GM12878 (cell line): ENCODE measurements around the gene MFSD11. TPM values are rescaled to one million over a fixed set of nuclear protein-coding genes. Genes with fewer than 3 reads are reported as not detected.
A peak's percentile ranks its signal among the peaks of the same experiment; 100 is the strongest.

Experiments used
- ATAC-seq: fragments of 200-7000 bp; cut with Tn5 transposase; 3 replicates; pipeline ENCODE4 v1.9.1; 2020; ENCODE audit warnings: mild to moderate bottlenecking, moderate library complexity
- BruUV-seq: library from RNA; stranded (reverse); fragments of 400-500 nt; replicated peaks from 2 replicates; lab custom pipeline; 2021; lab: Mats Ljungman, UMichigan
- CTCF ChIA-PET: fragments of 300-600 bp; sonication (Branson Sonifier 250); formaldehyde crosslinking; extraction: SDS; loops from one replicate; lab custom pipeline; 2021; ENCODE audit warnings: inconsistent platforms; lab: Yijun Ruan, JAX
- POLR2A ChIA-PET: fragments of 350-600 bp; formaldehyde crosslinking; extraction: SDS; loops from one replicate; lab custom pipeline; 2021; ENCODE audit warnings: inconsistent platforms; lab: Charles Lee
- RAD21 ChIA-PET: fragments of 300-600 bp; sonication (Branson Sonifier 250); formaldehyde crosslinking; loops from one replicate; lab custom pipeline; 2023; ENCODE audit warnings: antibody characterized with exemption; ENCODE audit not compliant: unreplicated experiment; lab: Charles Lee
- SMC1A ChIA-PET: fragments of 300-600 bp; sonication (Branson Sonifier 250); formaldehyde crosslinking; loops from one replicate; lab custom pipeline; 2023; ENCODE audit not compliant: unreplicated experiment, uncharacterized antibody; lab: Charles Lee
- DNase-seq: peaks from one replicate; pipeline ENCODE4 v3.0.0-alpha.2; 2011; ENCODE audit warnings: low read depth, low spot score
- FAIRE-seq: peaks from 3 replicates; lab custom pipeline; 2011; peaks lifted over from hg19 to GRCh38; lab: Jason Lieb, UNC
- H2AFZ ChIP-seq: 2 replicates; pipeline ENCODE4 v1.6.0; 2011; ENCODE audit warnings: low read depth, low read length, control low read depth; ENCODE audit not compliant: control insufficient read depth
- H3K27ac ChIP-seq: 2 replicates; pipeline ENCODE4 v1.5.1; 2011; ENCODE audit warnings: control low read depth; ENCODE audit not compliant: control insufficient read depth, insufficient read depth
- H3K27me3 ChIP-seq, 2 experiments: replicated peaks in 1 of 2; 2 replicates each; pipeline versions ENCODE4 v1.6.0 to v1.6.1; 2011; ENCODE audit warnings: low read length in 1 of 2; ENCODE audit not compliant: control insufficient read depth in 2 of 2, insufficient read depth in 2 of 2
- H3K36me3 ChIP-seq, 2 experiments: 2 replicates each; pipeline ENCODE4 v1.5.1; 2011; ENCODE audit warnings: low read length in 1 of 2; ENCODE audit not compliant: control insufficient read depth in 2 of 2, insufficient read depth in 2 of 2
- H3K4me1 ChIP-seq: 2 replicates; pipeline ENCODE4 v1.6.1; 2011; ENCODE audit warnings: mild to moderate bottlenecking, low read length, moderate library complexity, mixed read lengths; ENCODE audit not compliant: control insufficient read depth, insufficient read depth
- H3K4me2 ChIP-seq: 2 replicates; pipeline ENCODE4 v1.6.0; 2011; ENCODE audit warnings: control low read depth; ENCODE audit not compliant: control insufficient read depth, insufficient read depth
- H3K4me3 ChIP-seq: fragments of 200-600 bp; sonication (generic); 2 replicates; pipeline ENCODE4 v1.5.1; 2016
- H3K79me2 ChIP-seq: 2 replicates; pipeline ENCODE4 v1.6.0; 2011; ENCODE audit warnings: low read length; ENCODE audit not compliant: control insufficient read depth, insufficient read depth
- H3K9ac ChIP-seq: 2 replicates; pipeline ENCODE4 v1.8.0; 2011; ENCODE audit warnings: low read length, control low read depth, mixed read lengths; ENCODE audit not compliant: control insufficient read depth, insufficient read depth
- H3K9me3 ChIP-seq: replicated peaks from 3 replicates; pipeline ENCODE4 v1.5.1; 2011; ENCODE audit warnings: mild to moderate bottlenecking, low read length; ENCODE audit not compliant: control insufficient read depth, insufficient read depth
- H4K20me1 ChIP-seq: 2 replicates; pipeline ENCODE4 v1.6.0; 2011; ENCODE audit not compliant: control insufficient read depth, insufficient read depth
- CTCF ChIP-seq, 3 experiments: IDR thresholded peaks in 2 of 3; conservative IDR thresholded peaks in 1 of 3; 2 replicates each; pipeline ENCODE4 v1.5.1; 2011; ENCODE audit warnings: low read depth in 3 of 3, low read length in 3 of 3, mild to moderate bottlenecking in 3 of 3, control low read depth in 2 of 3, moderate library complexity in 2 of 3, inconsistent platforms in 1 of 3, mixed read lengths in 1 of 3; ENCODE audit not compliant: control insufficient read depth in 2 of 3, insufficient read depth in 1 of 3; ENCODE audit errors: extremely low read depth in 1 of 3
- EED ChIP-seq: sonication (generic); IDR thresholded peaks from 2 replicates; pipeline ENCODE4 v1.6.1; 2016; ENCODE audit warnings: antibody characterized with exemption, low read depth
- FOXK2 ChIP-seq: fragments of 450-650 bp; IDR thresholded peaks from 2 replicates; pipeline ENCODE4 v1.6.1; 2017; ENCODE audit warnings: mild to moderate bottlenecking, moderate library complexity
- RAD21 ChIP-seq: IDR thresholded peaks from 2 replicates; pipeline ENCODE4 v1.6.1; 2011; ENCODE audit warnings: mild to moderate bottlenecking, low read depth, low read length, moderate library complexity; ENCODE audit not compliant: insufficient read depth
- WGBS: methylation state at CpG from one replicate; pipeline ENCODE4 v1.1.6; 2016; ENCODE audit warnings: low lambda C conversion rate; ENCODE audit not compliant: insufficient replicate concordance, insufficient coverage; ENCODE audit errors: missing lambda C conversion rate; 5-methylcytosine and 5-hydroxymethylcytosine counted together
- in situ Hi-C: fragments of 300-500 bp; cut with MboI; formaldehyde crosslinking; loops from 9 replicates; pipeline ENCODE4 v1.14.3; 2018; ENCODE audit warnings: mixed read lengths
- intact Hi-C: fragments of 100-400 bp; cut with micrococcal nuclease; formaldehyde crosslinking; loops from one replicate; pipeline ENCODE4 v1.14.2; 2022; ENCODE audit not compliant: unreplicated experiment
- polyA plus RNA-seq, 11 experiments: library from polyadenylated mRNA; depleted of rRNA in 4 of 11; unstranded in 6 of 11; stranded (reverse) in 5 of 11; fragments of >200 nt; fragmentation: Nextera tagmentation in 4 of 11; fragmentation: Illumina TruSeq in 1 of 11; extraction: Ambion mirVana in 4 of 11; extraction: Trizol in 1 of 11; gene quantifications; 1 replicate in 1 of 11; 2 replicates in 10 of 11; pipeline versions ENCODE4 v1.2.1 to v1.2.3, GENCODE V29; 2011 to 2016; ENCODE audit warnings: inconsistent platforms in 2 of 11, missing spikeins in 2 of 11, low read depth in 1 of 11
- total RNA-seq, 4 experiments: library from RNA; depleted of rRNA in 3 of 4; stranded (reverse); fragments of >200 nt in 3 of 4; fragmentation: Illumina TruSeq in 1 of 4; extraction: Trizol in 1 of 4; gene quantifications; 2 replicates each; pipeline versions ENCODE4 v1.2.1 to v1.2.3, GENCODE V29; 2013 to 2021

MFSD11 gene
- total and polyA plus RNA-seq, 10 of the 15 experiments (the other 5 are each of a cell fraction or from before 2014, with no cell fraction given) = 11.0 to 19.4 (median 15.5) TPM

- no peak overlapping the region for H3K27ac ChIP-seq
- in situ Hi-C loops = no loop called here
- DNase-seq = no peak
- no peak overlapping the region for H2AFZ ChIP-seq
- RAD21 ChIA-PET = no interaction called here
- peaks cover 10% of the 10 kb centered on the region for H3K4me1 ChIP-seq
- POLR2A ChIA-PET = interaction anchor here (0.5 kb wide), 1 partner anchor 413 kb away, joined by 4 read pairs; no protein-coding TSS in a partner anchor
- H3K79me2 ChIP-seq = no peaks in the 10 kb centered on the region
- TF ChIP-seq CTCF (IDR thresholded peaks at IDR 0.05 in 2 of 3, conservative IDR thresholded peaks at IDR 0.05 in 1 of 3; ENCODE audit: control insufficient read depth in 2 of 3, extremely low read depth in 1 of 3, insufficient read depth in 1 of 3, low read depth in 3 of 3, low read length in 3 of 3) (peak in 1 of 3 experiments; percentile 15; a peak in 1 of 6 replicates), RAD21 (peak; percentile 18; the same call in 1 of the 2 replicates), EED (no peak), FOXK2 (no peak)
- SMC1A ChIA-PET = interaction anchor here (1.0 kb wide), 2 partner anchors 10 to 42 kb away, joined by 3 to 5 read pairs; no protein-coding TSS in a partner anchor
- H3K9ac ChIP-seq = no peak overlapping the region
- no peaks in the 10 kb centered on the region for H3K27me3 ChIP-seq
- ATAC-seq = no peak
- no peak for FAIRE-seq
- intact Hi-C loops = no loop called here
- H3K4me3 ChIP-seq = no peak overlapping the region
- 92% methylated on average over 12 of the region's 12 CpGs for WGBS
- no peaks in the 10 kb centered on the region for H4K20me1 ChIP-seq
- CTCF ChIA-PET = interaction anchor here (0.6 to 0.7 kb wide), 3 partner anchors 54 to 337 kb away, joined by 3 read pairs; no protein-coding TSS in a partner anchor
- BruUV-seq = no TSS peak
- H3K4me2 ChIP-seq = no peak overlapping the region
- no peaks in the 10 kb centered on the region for H3K9me3 ChIP-seq
- H3K36me3 ChIP-seq = peaks cover 5 to 14% of the 10 kb centered on the region in 2 experiments
These were observed 43.4 kb downstream of the MFSD11 start for GRCh38 chr17:76781056-76781982.
